GDM1 (cell line): ENCODE measurements around the gene SYT2.
"Not testable (repeated sequence)": the region's sequence is repeated elsewhere in the genome, so short reads cannot be mapped to it uniquely, and the experiment has no call there.

ENCODE experiments used
- DNase-seq: peaks from one replicate; lab custom pipeline; 2025; lab: John Stamatoyannopoulos, UW

SYT2 gene

DNA sequence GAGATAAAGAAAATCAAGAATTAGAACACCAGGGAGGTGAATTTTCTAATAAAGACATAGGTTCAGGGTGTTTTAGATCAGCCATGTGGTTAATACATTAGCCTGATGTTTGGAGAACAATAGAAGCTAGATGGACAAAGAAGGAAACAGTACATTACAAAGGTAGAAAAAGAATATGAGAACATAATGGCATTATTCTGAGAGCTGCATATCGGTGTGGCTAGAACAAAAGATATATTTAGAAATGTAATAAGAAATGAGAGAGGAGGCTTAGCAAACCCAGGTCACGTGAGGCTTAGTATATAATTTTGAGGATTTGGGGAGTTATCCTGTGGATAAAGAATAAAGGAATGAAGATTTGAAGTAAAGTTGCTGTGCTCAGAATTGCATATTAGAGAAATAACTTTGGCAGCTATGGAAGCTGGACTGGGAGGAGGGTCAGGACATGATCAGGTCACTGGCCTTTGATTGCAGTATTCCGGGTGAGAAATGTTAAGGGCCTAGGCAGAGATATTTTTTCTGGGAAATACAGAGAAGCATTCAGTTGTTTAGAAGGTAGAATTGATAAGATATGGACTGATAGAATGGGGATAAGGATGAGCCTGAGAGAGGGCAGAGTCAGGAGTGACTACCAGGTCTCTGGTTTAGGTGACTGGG, 164.5 kb downstream of the SYT2 start:
- DNase-seq: not testable (repeated sequence)

- DNase-seq: not testable (repeated sequence)
Measured at GRCh38 chr1:202544766-202545449, 165.3 kb downstream of the SYT2 start.

DNA sequence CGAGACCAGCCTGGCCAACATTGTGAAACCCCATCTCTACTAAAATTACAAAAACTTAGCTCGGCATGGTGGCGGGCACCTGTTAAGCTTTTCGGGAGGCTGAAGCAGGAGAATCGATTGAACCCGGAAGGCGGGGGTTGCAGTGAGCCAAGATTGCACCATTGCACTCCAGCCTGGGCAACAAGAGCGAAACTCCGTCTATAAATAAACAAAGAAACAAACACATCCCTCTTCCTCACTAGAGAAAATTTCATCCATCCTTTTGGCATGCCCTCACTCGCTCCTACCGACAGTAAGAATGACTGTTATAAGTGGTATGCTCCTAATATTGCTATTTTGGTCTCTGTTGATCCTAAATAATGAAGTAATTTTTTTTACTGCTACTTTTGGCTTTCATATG, 166.7 kb downstream of the SYT2 start:
- DNase-seq: not testable (repeated sequence)

- not testable (repeated sequence) for DNase-seq
Measured at GRCh38 chr1:202542415-202542814, 167.8 kb downstream of the SYT2 start.

- DNase-seq: not testable (repeated sequence)
Measured at GRCh38 chr1:202540858-202541257, 169.4 kb downstream of the SYT2 start.
